Ishikawa (cell line): ENCODE measurements around the gene MFSD12.

Experiments used
- CEBPB ChIP-seq: IDR thresholded peaks from 2 replicates; pipeline ENCODE4 v1.6.1; 2012
- CREB1 ChIP-seq: IDR thresholded peaks from 2 replicates; pipeline ENCODE4 v1.6.1; 2012; ENCODE audit warnings: low read depth
- EP300 ChIP-seq: IDR thresholded peaks from 2 replicates; pipeline ENCODE4 v1.6.1; 2012; ENCODE audit warnings: borderline replicate concordance
- FOXM1 ChIP-seq: IDR thresholded peaks from 2 replicates; pipeline ENCODE4 v1.6.1; 2012; ENCODE audit warnings: low read depth, borderline replicate concordance
- NFIC ChIP-seq: IDR thresholded peaks from 2 replicates; pipeline ENCODE4 v1.6.1; 2012
- RAD21 ChIP-seq: IDR thresholded peaks from 2 replicates; pipeline ENCODE4 v1.6.1; 2012; ENCODE audit warnings: low read depth
- TAF1 ChIP-seq: IDR thresholded peaks from 2 replicates; pipeline ENCODE4 v1.6.1; 2012; ENCODE audit warnings: low read depth, mild to moderate bottlenecking
- TCF12 ChIP-seq: IDR thresholded peaks from 2 replicates; pipeline ENCODE4 v1.6.1; 2012; ENCODE audit warnings: low read depth
- TEAD4 ChIP-seq: IDR thresholded peaks from 2 replicates; pipeline ENCODE4 v1.6.1; 2012
- YY1 ChIP-seq: IDR thresholded peaks from 2 replicates; pipeline ENCODE4 v1.6.1; 2012; ENCODE audit warnings: low read depth
- ZBTB7A ChIP-seq: IDR thresholded peaks from 2 replicates; pipeline ENCODE4 v1.6.1; 2012; ENCODE audit warnings: low read depth
- TF ChIP-seq, protein P1 (sequence below): IDR thresholded peaks from 2 replicates; pipeline ENCODE4 v1.6.1; 2012
- TF ChIP-seq, protein P2 (sequence below): IDR thresholded peaks from 2 replicates; pipeline ENCODE4 v1.6.1; 2012
- TF ChIP-seq, protein P3 (sequence below): IDR thresholded peaks from 2 replicates; pipeline ENCODE4 v1.6.1; 2012; ENCODE audit warnings: low read depth, mild to moderate bottlenecking

DNA sequence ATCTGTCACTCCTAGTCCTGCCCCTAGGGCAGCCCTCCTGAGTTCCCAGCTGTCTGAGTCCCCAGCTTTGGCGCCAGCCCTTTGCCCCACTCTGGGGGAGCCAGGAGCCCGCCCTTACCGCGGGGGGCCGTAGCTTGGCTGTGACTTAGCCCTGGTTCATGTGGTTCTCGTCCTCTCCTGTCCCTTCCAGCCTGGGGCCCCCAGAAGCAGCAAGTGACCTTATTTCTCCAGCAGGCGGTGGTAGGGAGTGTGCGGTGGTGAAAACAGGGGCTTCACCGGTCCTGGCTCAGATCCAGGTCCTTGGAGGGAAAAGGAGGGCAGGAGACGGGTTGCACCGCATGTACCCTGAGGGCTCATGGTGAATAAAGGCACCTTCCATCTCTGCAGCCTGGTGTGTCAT is 35.8 kb upstream of the MFSD12 start:
- TF ChIP-seq RAD21 (no peak), YY1 (no peak), FOXM1 (no peak), NFIC (no peak), ZBTB7A (no peak), CREB1 (no peak), EP300 (no peak), TCF12 (no peak), TEAD4 (no peak), CEBPB (no peak), TAF1 (no peak)
- TF ChIP-seq, protein P1, sequence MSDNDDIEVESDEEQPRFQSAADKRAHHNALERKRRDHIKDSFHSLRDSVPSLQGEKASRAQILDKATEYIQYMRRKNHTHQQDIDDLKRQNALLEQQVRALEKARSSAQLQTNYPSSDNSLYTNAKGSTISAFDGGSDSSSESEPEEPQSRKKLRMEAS: no peak
- TF ChIP-seq, protein P2, sequence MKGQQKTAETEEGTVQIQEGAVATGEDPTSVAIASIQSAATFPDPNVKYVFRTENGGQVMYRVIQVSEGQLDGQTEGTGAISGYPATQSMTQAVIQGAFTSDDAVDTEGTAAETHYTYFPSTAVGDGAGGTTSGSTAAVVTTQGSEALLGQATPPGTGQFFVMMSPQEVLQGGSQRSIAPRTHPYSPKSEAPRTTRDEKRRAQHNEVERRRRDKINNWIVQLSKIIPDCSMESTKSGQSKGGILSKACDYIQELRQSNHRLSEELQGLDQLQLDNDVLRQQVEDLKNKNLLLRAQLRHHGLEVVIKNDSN: no peak
- TF ChIP-seq, protein P3, sequence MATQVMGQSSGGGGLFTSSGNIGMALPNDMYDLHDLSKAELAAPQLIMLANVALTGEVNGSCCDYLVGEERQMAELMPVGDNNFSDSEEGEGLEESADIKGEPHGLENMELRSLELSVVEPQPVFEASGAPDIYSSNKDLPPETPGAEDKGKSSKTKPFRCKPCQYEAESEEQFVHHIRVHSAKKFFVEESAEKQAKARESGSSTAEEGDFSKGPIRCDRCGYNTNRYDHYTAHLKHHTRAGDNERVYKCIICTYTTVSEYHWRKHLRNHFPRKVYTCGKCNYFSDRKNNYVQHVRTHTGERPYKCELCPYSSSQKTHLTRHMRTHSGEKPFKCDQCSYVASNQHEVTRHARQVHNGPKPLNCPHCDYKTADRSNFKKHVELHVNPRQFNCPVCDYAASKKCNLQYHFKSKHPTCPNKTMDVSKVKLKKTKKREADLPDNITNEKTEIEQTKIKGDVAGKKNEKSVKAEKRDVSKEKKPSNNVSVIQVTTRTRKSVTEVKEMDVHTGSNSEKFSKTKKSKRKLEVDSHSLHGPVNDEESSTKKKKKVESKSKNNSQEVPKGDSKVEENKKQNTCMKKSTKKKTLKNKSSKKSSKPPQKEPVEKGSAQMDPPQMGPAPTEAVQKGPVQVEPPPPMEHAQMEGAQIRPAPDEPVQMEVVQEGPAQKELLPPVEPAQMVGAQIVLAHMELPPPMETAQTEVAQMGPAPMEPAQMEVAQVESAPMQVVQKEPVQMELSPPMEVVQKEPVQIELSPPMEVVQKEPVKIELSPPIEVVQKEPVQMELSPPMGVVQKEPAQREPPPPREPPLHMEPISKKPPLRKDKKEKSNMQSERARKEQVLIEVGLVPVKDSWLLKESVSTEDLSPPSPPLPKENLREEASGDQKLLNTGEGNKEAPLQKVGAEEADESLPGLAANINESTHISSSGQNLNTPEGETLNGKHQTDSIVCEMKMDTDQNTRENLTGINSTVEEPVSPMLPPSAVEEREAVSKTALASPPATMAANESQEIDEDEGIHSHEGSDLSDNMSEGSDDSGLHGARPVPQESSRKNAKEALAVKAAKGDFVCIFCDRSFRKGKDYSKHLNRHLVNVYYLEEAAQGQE: no peak
